Sciatic nerve (tissue), 2 donors: ENCODE data around the gene GFI1B. TPM values are rescaled to one million over a fixed set of nuclear protein-coding genes. Genes with fewer than 3 reads are reported as not detected.
"Not testable (repeated sequence)": the region's sequence is repeated elsewhere in the genome, so short reads cannot be mapped to it uniquely, and the experiment has no call there.

Experiments used
- ATAC-seq: fragments of 200-7000 bp; cut with Tn5 transposase; one replicate; pipeline ENCODE4 v1.9.1; 2020; ENCODE audit warnings: mild to moderate bottlenecking, moderate library complexity
- DNase-seq: peaks from one replicate; pipeline ENCODE4 v3.0.0-alpha.2; 2020; ENCODE audit warnings: low spot score
- intact Hi-C: fragments of 100-400 bp; cut with DNase I; formaldehyde crosslinking; loops from one replicate; pipeline ENCODE4 v1.14.2; 2022
- microRNA-seq: library from miRNA; unstranded; fragments of <30 nt; microRNA quantifications from one replicate; pipeline ENCODE4 v1.2.0, GENCODE V29; 2020
- total RNA-seq: library from RNA; stranded (reverse); fragmentation: NEBNext Ultra II Directional; extraction: Animal tissue kit (Norgen Biotek cat#: 25700); gene quantifications from one replicate; pipeline ENCODE4 v1.2.1, GENCODE V29; 2021
- donor health status: DM: no; HTN: no; CAD: no.
- donor health status: DM: no; HTN: no; CAD: no.

Gene GFI1B
- total RNA-seq, 1 donor from 2014 or later: not detected

DNA sequence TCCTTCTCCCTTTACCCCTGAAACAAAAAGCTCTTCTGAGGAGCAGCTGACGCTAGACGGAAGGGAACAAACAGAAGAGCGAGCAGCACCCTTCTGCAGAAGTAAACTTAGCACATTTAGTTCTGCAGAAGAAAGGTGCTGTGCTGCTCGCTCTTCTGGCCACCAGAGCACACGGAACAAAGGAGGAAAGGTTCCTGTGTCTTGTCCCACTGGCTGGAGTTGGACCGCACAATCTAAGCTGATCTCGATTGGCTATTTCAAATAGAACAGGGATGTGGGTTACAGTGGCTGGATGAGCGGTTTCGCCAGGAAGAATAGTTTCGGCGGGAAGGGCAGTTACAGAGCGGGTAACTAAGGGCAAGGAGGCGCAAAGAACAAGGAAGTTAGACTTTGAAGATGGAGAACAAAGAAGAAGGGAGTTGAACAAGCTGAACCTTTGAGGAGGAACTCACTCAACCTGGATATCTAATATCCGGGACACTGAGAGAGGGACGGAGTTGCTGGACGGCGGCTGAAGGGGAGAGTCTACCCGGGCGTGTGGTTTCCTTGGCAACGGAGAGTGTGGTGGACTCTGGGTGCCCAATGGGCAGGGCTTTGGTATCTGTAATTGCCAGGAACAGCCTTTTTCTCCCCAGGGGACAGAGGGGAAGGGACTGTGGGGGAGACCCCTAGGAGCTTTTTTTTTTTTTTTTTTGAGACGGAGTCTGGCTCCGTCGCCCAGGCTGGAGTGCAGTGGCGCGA lies 59.5 kb downstream of the GFI1B start:
- ATAC-seq (no peak), DNase-seq (no peak)
- intact Hi-C loops: no loop called here

DNA sequence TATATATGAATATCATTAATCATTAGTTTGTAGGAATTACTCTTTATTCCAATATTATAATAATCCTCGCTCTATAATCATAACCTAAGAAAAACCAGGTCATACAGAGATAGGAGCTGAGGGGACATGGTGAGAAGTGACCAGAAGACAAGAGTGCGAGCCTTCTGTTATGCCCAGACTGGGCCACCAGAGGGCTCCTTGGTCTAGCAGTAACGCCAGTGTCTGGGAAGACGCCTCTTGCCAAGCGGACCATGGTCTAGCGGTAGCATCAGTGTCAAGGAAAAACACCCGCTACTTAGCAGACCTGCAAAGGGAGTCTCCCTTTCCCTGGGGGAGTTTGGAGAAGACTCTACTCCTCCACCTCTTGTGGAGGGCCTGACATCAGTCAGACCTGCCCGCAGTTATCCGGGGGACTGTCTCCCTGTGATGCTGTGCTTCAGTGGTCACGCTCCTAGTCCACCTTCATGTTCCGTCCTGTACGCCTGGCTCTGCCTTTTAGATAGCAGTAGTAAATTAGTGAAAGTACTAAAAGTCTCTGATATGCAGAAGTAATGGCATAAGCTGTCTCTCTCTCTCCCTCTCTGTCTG lies 62.5 kb downstream of the GFI1B start:
- intact Hi-C loops: loop anchor here (10.0 kb wide), 1 partner anchor 104 kb away; no protein-coding TSS in a partner anchor
- not testable (repeated sequence) for ATAC-seq, DNase-seq

Small RNA genes lying within 50 kb of the gene (microRNA-seq; reads per million reads assigned to microRNA genes)
- gene MIR548AW: 5.8 reads per million, percentile 13 among the genes with 10 or more reads in this experiment

Other genes with a start within 250 kb of the GFI1B start
- 1.6 TPM for gene AK8, start 100.4 kb upstream of the GFI1B start, total RNA-seq
- 9.3 TPM for gene SPACA9, start 99.8 kb upstream of the GFI1B start, total RNA-seq
- 71.5 TPM for gene TSC1, start 34.1 kb upstream of the GFI1B start, total RNA-seq
- 45.2 TPM for gene GTF3C5, start 52.3 kb downstream of the GFI1B start, total RNA-seq
- gene CEL, start 83.3 kb downstream of the GFI1B start, total RNA-seq: 2.7 TPM
- gene RALGDS, start 142.5 kb downstream of the GFI1B start, total RNA-seq: 59.7 TPM
- gene GBGT1, start 185.2 kb downstream of the GFI1B start, total RNA-seq: 23.2 TPM
- gene OBP2B, start 230.6 kb downstream of the GFI1B start, total RNA-seq: not detected